HepG2 (cell line): ENCODE measurements around the gene ERVMER34-1. TPM values are rescaled to one million over a fixed set of nuclear protein-coding genes. Genes with fewer than 3 reads are reported as not detected.

Source experiments
- FOXM1 ChIP-seq: sonication (generic); formaldehyde crosslinking; IDR thresholded peaks from 2 replicates; pipeline ENCODE4 v1.5.0; 2020; ENCODE audit warnings: missing genetic modification reagents
- HNRNPL ChIP-seq: fragments of 200-400 bp; formaldehyde crosslinking; IDR thresholded peaks from 2 replicates; pipeline ENCODE4 v1.6.1; 2017; ENCODE audit warnings: mild to moderate bottlenecking, low read depth, low read length
- NCOR1 ChIP-seq: fragments of 200-600 bp; sonication (generic); IDR thresholded peaks from 2 replicates; pipeline ENCODE4 v1.7.0; 2017; ENCODE audit warnings: antibody characterized with exemption, low read length, borderline replicate concordance
- NFIB ChIP-seq: sonication (generic); formaldehyde crosslinking; IDR thresholded peaks from 2 replicates; pipeline ENCODE4 v1.9.0; 2021; ENCODE audit warnings: missing genetic modification reagents, mild to moderate bottlenecking, borderline replicate concordance
- PHF20 ChIP-seq: sonication (generic); formaldehyde crosslinking; IDR thresholded peaks from 2 replicates; pipeline ENCODE4 v1.5.0; 2020; ENCODE audit warnings: mild to moderate bottlenecking, missing genetic modification reagents
- PRPF4 ChIP-seq: fragments of 200-400 bp; formaldehyde crosslinking; IDR thresholded peaks from 2 replicates; pipeline ENCODE4 v1.6.1; 2016; ENCODE audit warnings: low read length, low read depth; ENCODE audit not compliant: poor library complexity, severe bottlenecking
- REXO4 ChIP-seq: sonication (generic); formaldehyde crosslinking; IDR thresholded peaks from 2 replicates; pipeline ENCODE4 v1.8.0; 2022; ENCODE audit warnings: missing genetic modification reagents, mild to moderate bottlenecking, borderline replicate concordance
- SMARCE1 ChIP-seq: fragments of 450-650 bp; IDR thresholded peaks from 2 replicates; pipeline ENCODE4 v1.6.1; 2017; ENCODE audit warnings: borderline replicate concordance
- UBTF ChIP-seq: sonication (generic); formaldehyde crosslinking; IDR thresholded peaks from 2 replicates; pipeline ENCODE4 v1.4.0; 2020; ENCODE audit warnings: mild to moderate bottlenecking, missing genetic modification reagents
- ZBED4 ChIP-seq: sonication (generic); formaldehyde crosslinking; IDR thresholded peaks from 2 replicates; pipeline ENCODE4 v1.4.0; 2020; ENCODE audit warnings: missing genetic modification reagents, borderline replicate concordance
- ZBTB46 ChIP-seq: sonication (generic); formaldehyde crosslinking; IDR thresholded peaks from 2 replicates; pipeline ENCODE4 v1.4.0; 2020; ENCODE audit warnings: mild to moderate bottlenecking, missing genetic modification reagents, borderline replicate concordance
- ZFAT ChIP-seq: sonication (generic); formaldehyde crosslinking; conservative IDR thresholded peaks from 2 replicates; pipeline ENCODE4 v1.8.1; 2023; ENCODE audit warnings: missing genetic modification reagents, inconsistent platforms
- ZNF235 ChIP-seq: sonication (generic); formaldehyde crosslinking; IDR thresholded peaks from 2 replicates; pipeline ENCODE4 v1.8.1; 2023; ENCODE audit warnings: mild to moderate bottlenecking, missing genetic modification reagents, borderline replicate concordance
- ZNF557 ChIP-seq: sonication (generic); formaldehyde crosslinking; IDR thresholded peaks from 2 replicates; pipeline ENCODE4 v1.4.0; 2020; ENCODE audit warnings: missing genetic modification reagents
- ZNF580 ChIP-seq: IDR thresholded peaks from 2 replicates; pipeline ENCODE4 v1.6.1; 2016; ENCODE audit warnings: low read depth, borderline replicate concordance
- ZNF660 ChIP-seq: sonication (generic); formaldehyde crosslinking; IDR thresholded peaks from 2 replicates; pipeline ENCODE4 v1.5.1; 2020; ENCODE audit warnings: mild to moderate bottlenecking, low read depth, missing genetic modification reagents, borderline replicate concordance
- ZNF781 ChIP-seq: sonication (generic); formaldehyde crosslinking; IDR thresholded peaks from 2 replicates; pipeline ENCODE4 v1.5.1; 2020; ENCODE audit warnings: borderline replicate concordance, mild to moderate bottlenecking, missing genetic modification reagents; ENCODE audit errors: not compliant biosample characterization
- polyA plus RNA-seq, 8 experiments: library from polyadenylated mRNA; depleted of rRNA in 3 of 8; stranded (reverse) in 7 of 8; unstranded in 1 of 8; fragments of >200 nt; fragmentation: Illumina TruSeq in 4 of 8; extraction: Trizol in 4 of 8; gene quantifications; 2 replicates each; pipeline versions ENCODE4 v1.2.1 to v1.2.3, GENCODE V29; 2011 to 2016; ENCODE audit warnings: low read depth in 4 of 8, missing spikeins in 1 of 8, mixed read lengths in 1 of 8; ENCODE audit not compliant: insufficient read depth in 1 of 8
- total RNA-seq, 5 experiments: library from RNA; depleted of rRNA; stranded (reverse); fragments of >200 nt; fragmentation: Illumina TruSeq; extraction: Trizol; gene quantifications; 2 replicates each; pipeline ENCODE4 v1.2.3, GENCODE V29; 2016; ENCODE audit warnings: low read depth in 1 of 5

ERVMER34-1 gene
- total and polyA plus RNA-seq, 2 of the 13 experiments (the other 11 are each of a cell fraction or from before 2014, with no cell fraction given): 0.04 to 0.35 TPM

- TF ChIP-seq NFIB (CRISPR knock-in tag): peak; percentile 85; the same call in 1 of the 2 replicates
- peak; percentile 66; the same call in 1 of the 2 replicates for TF ChIP-seq ZNF235
- TF ChIP-seq PHF20 (CRISPR knock-in tag): peak; percentile 72
- no peak for TF ChIP-seq ZNF557 (CRISPR knock-in tag)
- TF ChIP-seq PRPF4: no peak
- no peak for TF ChIP-seq SMARCE1
- no peak for TF ChIP-seq NCOR1
- TF ChIP-seq ZBED4: no peak; the same call in none of the 2 replicates
- TF ChIP-seq ZFAT (CRISPR knock-in tag): 0 out of 2 replicates have a peak, but pooled peaks have one; percentile 65
- no peak for TF ChIP-seq ZBTB46 (CRISPR knock-in tag)
- TF ChIP-seq ZNF580 (CRISPR knock-in tag): no peak
- 0 out of 2 replicates have a peak, but pooled peaks have one; percentile 20 for TF ChIP-seq HNRNPL
- TF ChIP-seq UBTF (CRISPR knock-in tag): peak; percentile 90; the same call in 1 of the 2 replicates
- 0 out of 2 replicates have a peak, but pooled peaks have one; percentile 13 for TF ChIP-seq REXO4 (CRISPR knock-in tag)
- peak; percentile 36 for TF ChIP-seq ZNF781 (CRISPR knock-in tag)
- no peak; the same call in 1 of the 2 replicates for TF ChIP-seq ZNF660 (CRISPR knock-in tag)
- TF ChIP-seq FOXM1 (CRISPR knock-in tag): peak; percentile 49; the same call in 1 of the 2 replicates
Measured at GRCh38 chr4:52712251-52713130, 38.7 kb downstream of the ERVMER34-1 start (continued).
